SHP77 treated with DMSO at 0.1 percent for 48 hours (cell line): Measurements from ENCODE around the gene ATP9A.

Experiments
- DNase-seq: peaks from one replicate; lab custom pipeline; 2025; lab: John Stamatoyannopoulos, UW

The ATP9A gene

DNA sequence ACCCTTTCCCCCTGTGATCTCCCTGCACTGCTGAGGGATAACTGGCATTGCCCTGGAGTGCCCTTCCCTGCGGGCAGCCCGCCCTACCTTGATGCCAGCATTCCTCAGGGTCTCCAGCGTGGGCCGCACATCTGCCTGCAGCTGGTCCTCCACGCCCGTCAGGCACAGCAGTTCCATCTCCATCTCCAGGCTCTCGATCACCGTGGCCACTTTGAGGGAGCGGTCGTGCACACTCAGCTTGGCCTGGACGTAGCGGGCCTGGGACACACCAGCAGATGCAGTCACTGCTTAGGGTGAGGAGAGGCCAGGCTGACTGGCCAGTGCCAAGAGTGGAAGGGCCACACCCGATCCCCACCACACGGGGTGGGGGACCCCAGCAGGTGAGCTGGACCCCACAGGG is 143.1 kb downstream of the ATP9A start:
- DNase-seq, result no peak

DNA sequence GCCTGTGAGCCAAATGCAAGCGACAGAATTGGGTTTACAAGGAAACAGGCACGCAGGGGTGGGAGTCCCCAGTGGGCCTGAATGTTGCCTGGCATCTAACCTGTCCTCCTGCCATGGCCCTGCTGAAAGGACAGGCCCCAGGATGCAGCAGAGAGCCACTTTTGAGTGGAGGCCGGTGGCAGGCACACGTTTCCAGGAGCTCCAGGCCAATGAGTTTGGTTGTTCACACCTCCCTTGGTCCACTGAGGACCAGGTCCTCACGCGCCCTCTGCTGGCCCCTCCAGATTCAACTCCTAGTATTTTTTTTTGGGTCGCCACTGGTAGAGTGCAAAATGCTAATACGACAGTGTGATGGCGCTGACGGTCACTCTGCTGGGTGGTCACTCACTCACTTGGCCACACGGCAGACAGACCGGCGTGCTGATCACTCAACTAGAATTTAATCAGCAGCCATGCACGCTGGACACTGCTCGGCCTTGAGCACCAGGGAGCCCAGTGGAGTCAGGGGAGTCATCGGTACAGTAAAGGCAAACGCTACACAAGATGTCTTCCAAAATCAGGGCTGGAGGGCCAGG is 143.9 kb downstream of the ATP9A start:
- DNase-seq, result peak; percentile 19

DNA sequence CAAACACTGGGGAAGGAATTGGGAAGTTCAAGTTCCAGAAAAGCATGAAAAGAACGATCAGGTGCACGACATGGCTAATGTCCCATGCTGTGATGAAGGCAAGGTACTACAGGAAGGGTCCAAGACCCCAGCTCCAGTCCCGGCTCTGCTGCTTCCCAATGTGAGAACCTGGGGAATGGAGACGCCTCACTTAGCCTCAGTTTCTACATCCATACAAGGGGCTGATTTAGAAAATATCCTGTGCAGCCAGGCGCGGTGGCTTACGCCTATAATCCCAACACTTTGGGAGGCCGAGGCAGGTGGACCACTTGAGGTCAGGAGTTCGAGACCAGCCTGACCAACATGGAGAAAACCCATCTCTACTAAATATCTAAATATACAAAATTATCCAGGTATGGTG is 144.9 kb downstream of the ATP9A start:
- no peak for DNase-seq

DNA sequence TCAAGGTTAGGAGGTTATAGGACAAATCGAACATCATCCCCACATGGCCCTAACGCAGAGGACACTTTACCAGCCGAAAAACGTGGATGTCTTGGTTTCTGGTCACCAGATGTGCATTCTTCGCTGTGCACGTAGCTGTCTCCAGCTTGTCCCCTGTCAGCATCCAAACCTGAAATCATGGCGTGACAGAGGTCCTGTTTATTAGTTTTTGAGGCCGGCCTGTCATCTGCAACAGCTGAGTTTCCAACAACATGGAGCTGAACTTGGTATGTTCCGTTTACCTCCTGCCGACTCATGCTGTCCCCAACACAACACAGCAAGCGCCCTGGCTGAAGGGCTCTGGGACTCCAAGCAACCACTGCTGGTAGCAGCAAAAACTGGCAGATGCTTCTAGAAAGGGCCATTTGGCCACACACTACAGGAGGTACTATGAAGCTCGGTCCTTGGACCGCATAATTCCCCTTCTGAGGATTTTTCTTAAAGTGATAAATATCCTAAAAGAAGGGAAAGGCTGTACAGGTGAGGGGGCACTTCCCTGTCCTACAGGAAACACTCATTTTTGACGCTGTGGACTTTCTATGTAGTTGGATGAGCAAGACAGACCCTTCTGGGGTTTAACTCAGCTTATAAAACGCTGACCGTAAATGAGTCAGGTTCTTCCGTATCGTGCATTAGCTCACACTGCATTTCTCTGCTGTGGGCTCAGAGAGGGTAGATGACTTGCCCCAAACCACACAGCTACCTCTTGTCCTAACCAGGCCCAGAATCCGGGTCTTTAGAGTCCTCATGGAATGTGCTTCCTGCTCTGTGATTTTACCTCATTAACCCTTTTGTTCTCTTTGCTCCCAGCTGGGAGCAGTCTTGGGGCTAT is 146.0 kb downstream of the ATP9A start:
- DNase-seq, result no peak

GRCh38 chr20:51620432-51620831 is 147.8 kb downstream of the ATP9A start:
- DNase-seq, result no peak

DNA sequence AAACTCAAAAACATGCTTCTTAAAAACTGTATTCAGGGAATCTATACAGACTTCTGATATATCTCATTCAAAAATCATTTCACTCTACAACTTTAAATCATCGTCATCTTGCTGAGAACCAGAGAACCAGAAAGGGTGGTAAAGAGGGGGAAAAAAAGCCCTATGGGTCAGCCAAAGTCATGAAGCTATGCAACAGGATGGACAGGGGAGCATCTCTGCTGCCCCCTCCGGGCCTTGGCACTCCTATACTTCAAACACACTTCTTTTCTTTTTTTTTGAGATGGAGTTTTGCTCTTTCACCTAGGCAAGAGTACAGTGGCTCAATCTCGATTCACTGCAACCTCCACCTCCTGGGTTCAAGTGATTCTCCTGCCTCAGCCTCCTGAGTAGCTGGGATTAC is 152.1 kb downstream of the ATP9A start:
- DNase-seq, result no peak

GRCh38 chr20:51614687-51615086 is 153.5 kb downstream of the ATP9A start:
- no peak for DNase-seq

DNA sequence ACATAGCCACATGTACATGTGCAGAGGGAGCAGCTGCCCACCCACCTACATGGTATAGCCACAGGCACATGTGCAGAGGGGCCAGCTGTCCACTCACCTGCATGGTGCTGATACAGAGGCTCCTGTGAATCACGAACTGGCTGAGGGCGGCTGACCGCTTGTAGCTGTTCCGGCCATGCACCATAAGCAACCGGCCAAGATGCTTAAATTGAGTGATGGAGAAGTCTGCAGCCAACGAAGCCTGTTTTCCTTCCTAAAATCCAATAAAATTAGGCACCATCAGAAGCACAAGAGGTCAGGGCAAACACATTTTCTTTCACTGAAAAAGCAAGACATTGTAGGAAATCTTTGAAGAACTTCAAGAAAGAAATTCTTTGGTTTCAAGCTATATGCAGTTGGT is 154.6 kb downstream of the ATP9A start:
- no peak for DNase-seq

- DNase-seq, result no peak
Measured at GRCh38 chr20:51612896-51613295, 155.3 kb downstream of the ATP9A start.

- DNase-seq, result no peak
Measured at GRCh38 chr20:51611625-51611890, 156.6 kb downstream of the ATP9A start.

- DNase-seq, result no peak
Measured at GRCh38 chr20:51610761-51611624, 157.2 kb downstream of the ATP9A start.

DNA sequence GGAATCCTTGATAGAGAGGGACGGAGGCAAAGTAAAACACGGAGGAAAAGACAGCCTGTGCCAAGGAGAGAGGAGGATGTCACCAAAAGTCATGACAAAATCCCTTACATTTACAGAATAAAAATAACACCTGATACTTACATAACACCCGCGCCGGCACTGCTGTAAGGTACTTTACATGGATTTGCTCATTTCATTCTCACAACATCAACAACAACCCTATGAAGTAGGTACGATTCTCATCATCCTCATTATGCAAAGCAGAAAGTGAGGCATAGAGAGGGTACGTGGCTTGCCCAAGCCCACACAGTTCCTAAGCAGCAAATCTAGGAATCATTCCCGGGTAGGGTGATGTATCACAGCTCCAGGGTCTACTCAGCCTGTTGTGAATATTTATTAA is 158.1 kb downstream of the ATP9A start:
- no peak for DNase-seq

GRCh38 chr20:51609251-51609650 is 158.9 kb downstream of the ATP9A start:
- DNase-seq, result no peak

- DNase-seq, result no peak
Measured at GRCh38 chr20:51608061-51608460, 160.1 kb downstream of the ATP9A start.

GRCh38 chr20:51607170-51607569 is 161.0 kb downstream of the ATP9A start:
- no peak for DNase-seq

DNA sequence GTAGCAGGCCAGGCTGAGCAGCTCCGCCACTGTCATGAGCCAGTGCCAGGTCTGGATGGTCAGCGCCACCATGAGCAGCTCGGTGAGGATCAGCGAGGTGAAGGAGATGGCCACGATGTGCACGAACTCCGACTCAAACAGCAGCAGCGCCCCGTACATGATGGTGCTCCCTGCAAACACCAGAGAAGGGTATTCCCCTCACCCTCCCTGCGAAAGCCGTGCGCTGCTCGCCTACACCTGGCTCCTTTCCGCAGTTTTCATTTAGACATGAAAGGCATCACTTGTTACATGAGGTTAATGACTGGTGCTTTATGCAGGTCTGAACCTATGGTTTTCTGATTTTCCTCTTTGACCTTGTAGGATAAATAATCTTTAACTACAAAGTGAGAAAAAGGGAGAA is 163.3 kb downstream of the ATP9A start:
- DNase-seq, result no peak

DNA sequence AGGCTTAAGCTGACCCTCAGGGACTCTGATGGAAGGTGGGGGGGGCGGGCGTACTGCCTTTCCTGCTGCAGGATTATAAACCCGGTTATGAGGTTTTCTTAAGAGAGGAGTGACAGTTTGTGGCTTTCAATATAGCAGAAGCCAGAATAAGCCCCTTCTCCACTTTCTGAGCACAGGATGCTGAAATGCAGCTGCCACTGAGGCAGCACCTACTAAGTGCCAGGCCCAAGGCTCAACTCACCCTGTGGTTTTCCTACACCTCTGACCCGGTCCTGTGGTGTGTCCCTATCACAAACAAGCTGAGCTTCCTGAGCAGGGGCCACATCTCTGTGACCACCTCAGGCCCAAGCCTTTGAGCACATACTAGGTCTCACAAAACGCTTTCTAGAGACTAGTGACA is 166.1 kb downstream of the ATP9A start:
- no peak for DNase-seq

DNA sequence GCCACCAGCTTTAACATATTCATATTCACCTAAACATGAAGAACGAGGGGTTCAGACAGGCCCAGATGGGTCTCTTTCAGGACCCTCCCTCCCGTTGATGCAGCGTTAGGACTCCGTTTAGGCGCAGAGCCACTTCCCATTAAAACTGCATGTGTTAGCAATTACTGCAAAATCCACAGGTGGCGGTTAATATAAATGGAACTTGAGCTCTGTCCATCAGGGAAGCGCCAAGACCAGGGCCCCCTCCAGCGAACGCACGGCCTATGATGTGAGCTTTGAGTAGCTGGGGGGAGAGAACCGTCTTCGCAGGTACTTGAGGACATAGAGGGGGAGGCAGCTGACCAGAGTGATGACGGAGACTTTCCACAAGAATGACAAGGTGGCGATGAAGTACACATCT is 167.2 kb downstream of the ATP9A start:
- no peak for DNase-seq

DNA sequence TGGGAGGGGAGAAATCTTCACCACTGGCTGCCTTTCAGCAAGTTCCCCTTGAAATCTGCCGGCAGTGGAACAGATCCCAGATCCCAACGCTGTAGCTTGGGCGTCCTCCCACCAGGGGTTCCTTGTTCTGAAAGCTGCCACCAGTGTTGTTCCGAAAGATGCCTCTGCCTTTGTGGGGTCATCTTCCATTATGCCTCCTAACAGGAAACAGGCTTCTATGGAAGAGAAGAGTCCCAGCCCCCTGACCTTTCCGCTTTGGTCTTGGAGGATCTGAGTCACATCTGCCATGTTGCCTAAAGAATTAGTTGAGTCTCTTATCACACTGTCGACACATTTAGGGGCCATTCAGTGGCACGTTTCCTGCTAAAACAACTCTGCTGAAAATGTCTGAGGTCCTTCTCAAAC is 168.2 kb downstream of the ATP9A start:
- no peak for DNase-seq

GRCh38 chr20:51598556-51598955 is 169.6 kb downstream of the ATP9A start:
- no peak for DNase-seq

- no peak for DNase-seq
Measured at GRCh38 chr20:51597389-51598231, 170.6 kb downstream of the ATP9A start.
